Hematopoietic multipotent progenitor cell treated with erythropoietin and hydrocortisone succinate and interleukin-3 and kit ligand, for 4 days (in vitro differentiated cells): ENCODE data around the gene DUSP2.
"Not testable (repeated sequence)": the region's sequence is repeated elsewhere in the genome, so short reads cannot be mapped to it uniquely, and the experiment has no call there.

ENCODE experiments used
- DNase-seq: peaks from one replicate; pipeline ENCODE4 v3.0.0-alpha.2; 2015

Gene DUSP2

GRCh38 chr2:96160366-96160765 lies 15.1 kb upstream of the DUSP2 start:
- DNase-seq: not testable (repeated sequence)

GRCh38 chr2:96159084-96159830 lies 14.0 kb upstream of the DUSP2 start:
- no peak for DNase-seq

- DNase-seq: no peak
Observed at GRCh38 chr2:96158554-96158940, 13.3 kb upstream of the DUSP2 start.

- peak; percentile 77 for DNase-seq
Observed at GRCh38 chr2:96157649-96158553, 12.7 kb upstream of the DUSP2 start.

GRCh38 chr2:96156926-96157648 lies 11.8 kb upstream of the DUSP2 start:
- no peak for DNase-seq

GRCh38 chr2:96156011-96156820 lies 11.0 kb upstream of the DUSP2 start:
- no peak for DNase-seq

- no peak for DNase-seq
Observed at GRCh38 chr2:96154506-96155380, 9.5 kb upstream of the DUSP2 start.

- peak; percentile 31 for DNase-seq
Observed at GRCh38 chr2:96153991-96154431, 8.8 kb upstream of the DUSP2 start.

- no peak for DNase-seq
Observed at GRCh38 chr2:96153291-96153713, 8.1 kb upstream of the DUSP2 start.

- no peak for DNase-seq
Observed at GRCh38 chr2:96152304-96153161, 7.3 kb upstream of the DUSP2 start.

- no peak for DNase-seq
Observed at GRCh38 chr2:96151595-96152303, 6.5 kb upstream of the DUSP2 start.

- no peak for DNase-seq
Observed at GRCh38 chr2:96150791-96151594, 5.8 kb upstream of the DUSP2 start.

GRCh38 chr2:96150007-96150640 lies 4.9 kb upstream of the DUSP2 start:
- no peak for DNase-seq

GRCh38 chr2:96148410-96149217 lies 3.4 kb upstream of the DUSP2 start:
- peak; percentile 85 for DNase-seq

GRCh38 chr2:96147593-96148201 lies 2.5 kb upstream of the DUSP2 start:
- DNase-seq: peak; percentile 39

GRCh38 chr2:96146881-96147592 lies 1.8 kb upstream of the DUSP2 start:
- DNase-seq: peak; percentile 39
